ENCODE results near the gene PSEN2. TPM values are rescaled to one million over a fixed set of nuclear protein-coding genes. Genes with fewer than 3 reads are reported as not detected.
"Not testable (repeated sequence)": the region's sequence is repeated elsewhere in the genome, so short reads cannot be mapped to it uniquely, and the experiment has no call there.

PSEN2 gene
- total RNA-seq, 1 experiment from 2014 or later, result 17.4 TPM

- no peak overlapping the region for H3K18ac ChIP-seq (ENCODE audit: insufficient read length, low read depth, low read length)
- no peak overlapping the region for H3K27ac ChIP-seq (ENCODE audit: insufficient read length, low read depth, low read length)
- H2BK120ac ChIP-seq (ENCODE audit: low read depth, low read length, poor library complexity, severe bottlenecking), result no peak overlapping the region
- H2BK12ac ChIP-seq (ENCODE audit: insufficient read length, low read depth, low read length), result no peak overlapping the region
- WGBS (ENCODE audit: extremely low coverage, insufficient read length, low lambda C conversion rate), result no CpG with 5 or more reads among the region's 5 CpGs
- Mint-ChIP-seq H3K27ac (no peak overlapping the region), H3K4me1 (no peaks in the 10 kb centered on the region), H3K27me3 (ENCODE audit: low read depth) (no peaks in the 10 kb centered on the region; the same call in 1 of the 2 replicates), H3K4me3 (no peak overlapping the region), H3K36me3 (ENCODE audit: insufficient read depth in 1 of 3, low read depth in 3 of 3) (no peaks in the 10 kb centered on the region; a peak in 2 of 7 replicates), H3K9me3 (no peaks in the 10 kb centered on the region; a peak in 1 of 5 replicates)
- no peak overlapping the region for H2BK15ac ChIP-seq (ENCODE audit: low read depth, low read length)
- no peaks in the 10 kb centered on the region for H3K4me1 ChIP-seq (ENCODE audit: insufficient read depth, low read length)
- H3T11ph ChIP-seq (ENCODE audit: low read length), result no peak overlapping the region
- no peak overlapping the region for H3K14ac ChIP-seq (ENCODE audit: insufficient read depth, low read length)
- H2AK5ac ChIP-seq (ENCODE audit: insufficient read length, low read length), result no peak overlapping the region
- no peak overlapping the region for H4K91ac ChIP-seq (ENCODE audit: insufficient read length, low read depth, low read length)
- H4K8ac ChIP-seq (replicated peaks; ENCODE audit: insufficient read length, low read depth, low read length), result no peak overlapping the region
- H2BK5ac ChIP-seq (ENCODE audit: insufficient read length, low read length), result no peak overlapping the region
- H3K4me2 ChIP-seq (ENCODE audit: insufficient read depth, insufficient read length, low read length), result no peak overlapping the region
- H3K27me3 ChIP-seq (ENCODE audit: insufficient read depth, low read length), result no peaks in the 10 kb centered on the region
- no peaks in the 10 kb centered on the region for H3K79me2 ChIP-seq (ENCODE audit: insufficient read depth, low read length)
- no peak overlapping the region for H3K9ac ChIP-seq (ENCODE audit: extremely low read depth, insufficient read length, low read length)
- no peak overlapping the region for H4K5ac ChIP-seq (ENCODE audit: insufficient read length, low read depth, low read length)
- H3K9me3 ChIP-seq (ENCODE audit: control insufficient read depth, low read depth, low read length), result no peaks in the 10 kb centered on the region
- H2BK20ac ChIP-seq (ENCODE audit: low read depth, low read length, poor library complexity, severe bottlenecking), result no peak overlapping the region
- H3K79me1 ChIP-seq (ENCODE audit: insufficient read depth, low read depth, low read length, poor library complexity, severe bottlenecking), result no peaks in the 10 kb centered on the region
- no peak overlapping the region for H3K4ac ChIP-seq (ENCODE audit: low read depth, low read length)
- H2AFZ ChIP-seq (ENCODE audit: low read length), result no peak overlapping the region
- no peaks in the 10 kb centered on the region for H3K23me2 ChIP-seq (ENCODE audit: insufficient read length, low read depth, low read length, poor library complexity, severe bottlenecking)
- H3K56ac ChIP-seq (ENCODE audit: insufficient read length, low read depth, low read length), result no peak overlapping the region
- TF ChIP-seq CTCF (conservative IDR thresholded peaks at IDR 0.05), result no peak
- H3K23ac ChIP-seq (ENCODE audit: insufficient read length, low read depth, low read length), result no peak overlapping the region
- no peak for DNase-seq
- H4K20me1 ChIP-seq (ENCODE audit: control insufficient read depth, insufficient read depth, insufficient read length), result no peaks in the 10 kb centered on the region
These were observed 51.1 kb downstream of the PSEN2 start for GRCh38 chr1:226921504-226921903.

- not testable (repeated sequence) for H3K27me3 Mint-ChIP-seq (ENCODE audit: low read depth); H3K23me2 ChIP-seq (ENCODE audit: insufficient read length, low read depth, low read length, poor library complexity, severe bottlenecking); H3K79me1 ChIP-seq (ENCODE audit: insufficient read depth, low read depth, low read length, poor library complexity, severe bottlenecking); H4K8ac ChIP-seq (replicated peaks; ENCODE audit: insufficient read length, low read depth, low read length); H3K4me2 ChIP-seq (ENCODE audit: insufficient read depth, insufficient read length, low read length); H3K56ac ChIP-seq (ENCODE audit: insufficient read length, low read depth, low read length); H3K27ac Mint-ChIP-seq; H3K4ac ChIP-seq (ENCODE audit: low read depth, low read length); H3K4me1 ChIP-seq (ENCODE audit: insufficient read depth, low read length); H2AFZ ChIP-seq (ENCODE audit: low read length); H2AK5ac ChIP-seq (ENCODE audit: insufficient read length, low read length); H3K27ac ChIP-seq (ENCODE audit: insufficient read length, low read depth, low read length); H4K20me1 ChIP-seq (ENCODE audit: control insufficient read depth, insufficient read depth, insufficient read length); H3K4me3 Mint-ChIP-seq; H3K9me3 ChIP-seq (ENCODE audit: control insufficient read depth, low read depth, low read length); H3K27me3 ChIP-seq (ENCODE audit: insufficient read depth, low read length); H3K36me3 Mint-ChIP-seq (ENCODE audit: insufficient read depth in 1 of 3, low read depth in 3 of 3); H4K91ac ChIP-seq (ENCODE audit: insufficient read length, low read depth, low read length); H3K18ac ChIP-seq (ENCODE audit: insufficient read length, low read depth, low read length); H3K4me1 Mint-ChIP-seq; H2BK5ac ChIP-seq (ENCODE audit: insufficient read length, low read length); H2BK15ac ChIP-seq (ENCODE audit: low read depth, low read length); H3K14ac ChIP-seq (ENCODE audit: insufficient read depth, low read length); H3K23ac ChIP-seq (ENCODE audit: insufficient read length, low read depth, low read length); DNase-seq; H2BK20ac ChIP-seq (ENCODE audit: low read depth, low read length, poor library complexity, severe bottlenecking); H3K79me2 ChIP-seq (ENCODE audit: insufficient read depth, low read length); H2BK12ac ChIP-seq (ENCODE audit: insufficient read length, low read depth, low read length); H4K5ac ChIP-seq (ENCODE audit: insufficient read length, low read depth, low read length); H3T11ph ChIP-seq (ENCODE audit: low read length); H2BK120ac ChIP-seq (ENCODE audit: low read depth, low read length, poor library complexity, severe bottlenecking); H3K9ac ChIP-seq (ENCODE audit: extremely low read depth, insufficient read length, low read length)
- no CpG with 5 or more reads among the region's 5 CpGs for WGBS (ENCODE audit: extremely low coverage, insufficient read length, low lambda C conversion rate)
- peaks cover 10 to 12% of the 10 kb centered on the region in 2 experiments; a peak in 4 of 5 replicates for H3K9me3 Mint-ChIP-seq
These were observed 59.1 kb downstream of the PSEN2 start for GRCh38 chr1:226929260-226930111.
